HEK293 (cell line): ENCODE data around the gene INPP5D.

Experiments
- CTCF ChIA-PET: fragments of 350-600 bp; formaldehyde crosslinking; extraction: SDS; loops from one replicate; lab custom pipeline; 2021; ENCODE audit warnings: antibody characterized with exemption; lab: Yijun Ruan, JAX
- POLR2A ChIA-PET: fragments of 300-600 bp; formaldehyde crosslinking; extraction: SDS; loops from one replicate; lab custom pipeline; 2020; ENCODE audit warnings: antibody characterized with exemption, inconsistent platforms; lab: Yijun Ruan, JAX
- H3K27ac ChIP-seq: fragments of 200-500 bp; sonication (Bioruptor generic); 2 replicates; pipeline ENCODE4 v1.5.1; 2014; ENCODE audit warnings: low read depth, low read length, control low read depth, inconsistent platforms; ENCODE audit errors: extremely low read depth
- H3K36me3 ChIP-seq, 2 experiments: fragments of 200-500 bp in 1 of 2; sonication (Bioruptor generic) in 1 of 2; 1 replicate in 1 of 2; 2 replicates in 1 of 2; pipeline ENCODE4 v1.5.1; 2014 to 2017; ENCODE audit warnings: inconsistent platforms in 2 of 2, low read length in 2 of 2; ENCODE audit not compliant: control insufficient read depth in 2 of 2, insufficient read depth in 1 of 2
- H3K4me1 ChIP-seq: fragments of 200-500 bp; sonication (Bioruptor generic); 2 replicates; pipeline ENCODE4 v1.5.1; 2014; ENCODE audit warnings: mild to moderate bottlenecking, low read length, inconsistent platforms; ENCODE audit not compliant: control insufficient read depth, insufficient read depth
- H3K4me3 ChIP-seq: 2 replicates; pipeline ENCODE4 v1.5.1; 2011; ENCODE audit warnings: low read depth, mild to moderate bottlenecking, control low read depth, low read length, moderate library complexity
- H3K9me3 ChIP-seq: fragments of 200-500 bp; sonication (Bioruptor generic); 2 replicates; pipeline ENCODE4 v1.5.1; 2014; ENCODE audit warnings: low read depth, low read length, inconsistent platforms; ENCODE audit not compliant: control insufficient read depth, insufficient read depth
- KLF1 ChIP-seq: fragments of 450-650 bp; formaldehyde crosslinking; IDR thresholded peaks from 2 replicates; pipeline ENCODE4 v1.5.1; 2016; ENCODE audit warnings: missing biosample characterization, missing genetic modification characterization
- MZF1 ChIP-seq: fragments of 450-650 bp; formaldehyde crosslinking; IDR thresholded peaks from 2 replicates; pipeline ENCODE4 v1.5.1; 2017; ENCODE audit warnings: missing biosample characterization, missing genetic modification characterization, borderline replicate concordance
- PBX3 ChIP-seq: sonication (generic); formaldehyde crosslinking; IDR thresholded peaks from 2 replicates; pipeline ENCODE4 v1.8.1; 2022; ENCODE audit warnings: mild to moderate bottlenecking, moderate library complexity, missing genetic modification reagents
- WT1 ChIP-seq: fragments of 450-650 bp; formaldehyde crosslinking; IDR thresholded peaks from 2 replicates; pipeline ENCODE4 v1.5.1; 2016; ENCODE audit warnings: missing biosample characterization, missing genetic modification characterization
- ZBTB1 ChIP-seq: fragments of 450-650 bp; formaldehyde crosslinking; IDR thresholded peaks from 2 replicates; pipeline ENCODE4 v1.5.1; 2016; ENCODE audit warnings: missing biosample characterization, missing genetic modification characterization
- ZNF133 ChIP-seq: fragments of 450-650 bp; formaldehyde crosslinking; IDR thresholded peaks from 2 replicates; pipeline ENCODE4 v1.5.1; 2016; ENCODE audit warnings: missing biosample characterization, missing genetic modification characterization
- ZNF157 ChIP-seq: fragments of 450-650 bp; formaldehyde crosslinking; IDR thresholded peaks from 2 replicates; pipeline ENCODE4 v1.5.1; 2016; ENCODE audit warnings: missing biosample characterization, missing genetic modification characterization
- ZNF214 ChIP-seq: fragments of 450-650 bp; formaldehyde crosslinking; IDR thresholded peaks from 2 replicates; pipeline ENCODE4 v1.5.1; 2017; ENCODE audit warnings: missing biosample characterization, mild to moderate bottlenecking, missing genetic modification characterization, borderline replicate concordance
- ZNF24 ChIP-seq: fragments of 450-650 bp; formaldehyde crosslinking; IDR thresholded peaks from 2 replicates; pipeline ENCODE4 v1.5.1; 2016; ENCODE audit warnings: missing biosample characterization, missing genetic modification characterization
- ZNF391 ChIP-seq: fragments of 450-650 bp; formaldehyde crosslinking; IDR thresholded peaks from 2 replicates; pipeline ENCODE4 v1.5.1; 2016; ENCODE audit warnings: low read depth, missing biosample characterization, missing genetic modification characterization, borderline replicate concordance
- ZNF449 ChIP-seq: fragments of 450-650 bp; formaldehyde crosslinking; IDR thresholded peaks from 2 replicates; pipeline ENCODE4 v1.5.1; 2017; ENCODE audit warnings: missing biosample characterization, mild to moderate bottlenecking, missing genetic modification characterization, moderate library complexity
- ZNF510 ChIP-seq: fragments of 450-650 bp; formaldehyde crosslinking; IDR thresholded peaks from 2 replicates; pipeline ENCODE4 v1.5.1; 2018; ENCODE audit warnings: mild to moderate bottlenecking, missing genetic modification characterization, missing biosample characterization; ENCODE audit not compliant: insufficient replicate concordance
- ZNF596 ChIP-seq: fragments of 450-650 bp; IDR thresholded peaks from 2 replicates; pipeline ENCODE4 v1.5.0; 2018; ENCODE audit warnings: missing biosample characterization, mild to moderate bottlenecking, missing genetic modification characterization, moderate library complexity
- ZNF664 ChIP-seq: fragments of 450-650 bp; formaldehyde crosslinking; IDR thresholded peaks from 2 replicates; pipeline ENCODE4 v1.5.1; 2016; ENCODE audit warnings: missing biosample characterization, missing genetic modification characterization
- ZNF701 ChIP-seq: fragments of 450-650 bp; formaldehyde crosslinking; IDR thresholded peaks from 2 replicates; pipeline ENCODE4 v1.5.1; 2016; ENCODE audit warnings: missing biosample characterization, missing genetic modification characterization
- ZNF707 ChIP-seq: fragments of 450-650 bp; formaldehyde crosslinking; IDR thresholded peaks from 2 replicates; pipeline ENCODE4 v1.5.1; 2016; ENCODE audit warnings: missing biosample characterization, missing genetic modification characterization
- ZNF785 ChIP-seq: fragments of 450-650 bp; formaldehyde crosslinking; IDR thresholded peaks from 2 replicates; pipeline ENCODE4 v1.5.1; 2016; ENCODE audit warnings: missing biosample characterization, missing genetic modification characterization
- ZNF792 ChIP-seq: fragments of 450-650 bp; formaldehyde crosslinking; IDR thresholded peaks from 2 replicates; pipeline ENCODE4 v1.5.1; 2016; ENCODE audit warnings: missing biosample characterization, missing genetic modification characterization
- TF ChIP-seq, protein P1 (sequence below): fragments of 450-650 bp; formaldehyde crosslinking; IDR thresholded peaks from 2 replicates; pipeline ENCODE4 v1.5.1; 2016; ENCODE audit warnings: missing biosample characterization, missing genetic modification characterization
- TF ChIP-seq, protein P2 (sequence below): fragments of 450-650 bp; formaldehyde crosslinking; IDR thresholded peaks from 2 replicates; pipeline ENCODE4 v1.5.1; 2016; ENCODE audit warnings: missing biosample characterization, missing genetic modification characterization

INPP5D gene

GRCh38 chr2:233217892-233218377 is 157.8 kb downstream of the INPP5D start:
- CTCF ChIA-PET = interaction anchor here (0.5 kb wide), 1 partner anchor 88 kb away, joined by 3 read pairs; no protein-coding TSS in a partner anchor
- no peaks in the 10 kb centered on the region for H3K9me3 ChIP-seq
- no peak overlapping the region for H3K27ac ChIP-seq
- no peaks in the 10 kb centered on the region for H3K4me1 ChIP-seq
- POLR2A ChIA-PET = no interaction called here
- no peaks in the 10 kb centered on the region for H3K36me3 ChIP-seq
- TF ChIP-seq, protein P1, sequence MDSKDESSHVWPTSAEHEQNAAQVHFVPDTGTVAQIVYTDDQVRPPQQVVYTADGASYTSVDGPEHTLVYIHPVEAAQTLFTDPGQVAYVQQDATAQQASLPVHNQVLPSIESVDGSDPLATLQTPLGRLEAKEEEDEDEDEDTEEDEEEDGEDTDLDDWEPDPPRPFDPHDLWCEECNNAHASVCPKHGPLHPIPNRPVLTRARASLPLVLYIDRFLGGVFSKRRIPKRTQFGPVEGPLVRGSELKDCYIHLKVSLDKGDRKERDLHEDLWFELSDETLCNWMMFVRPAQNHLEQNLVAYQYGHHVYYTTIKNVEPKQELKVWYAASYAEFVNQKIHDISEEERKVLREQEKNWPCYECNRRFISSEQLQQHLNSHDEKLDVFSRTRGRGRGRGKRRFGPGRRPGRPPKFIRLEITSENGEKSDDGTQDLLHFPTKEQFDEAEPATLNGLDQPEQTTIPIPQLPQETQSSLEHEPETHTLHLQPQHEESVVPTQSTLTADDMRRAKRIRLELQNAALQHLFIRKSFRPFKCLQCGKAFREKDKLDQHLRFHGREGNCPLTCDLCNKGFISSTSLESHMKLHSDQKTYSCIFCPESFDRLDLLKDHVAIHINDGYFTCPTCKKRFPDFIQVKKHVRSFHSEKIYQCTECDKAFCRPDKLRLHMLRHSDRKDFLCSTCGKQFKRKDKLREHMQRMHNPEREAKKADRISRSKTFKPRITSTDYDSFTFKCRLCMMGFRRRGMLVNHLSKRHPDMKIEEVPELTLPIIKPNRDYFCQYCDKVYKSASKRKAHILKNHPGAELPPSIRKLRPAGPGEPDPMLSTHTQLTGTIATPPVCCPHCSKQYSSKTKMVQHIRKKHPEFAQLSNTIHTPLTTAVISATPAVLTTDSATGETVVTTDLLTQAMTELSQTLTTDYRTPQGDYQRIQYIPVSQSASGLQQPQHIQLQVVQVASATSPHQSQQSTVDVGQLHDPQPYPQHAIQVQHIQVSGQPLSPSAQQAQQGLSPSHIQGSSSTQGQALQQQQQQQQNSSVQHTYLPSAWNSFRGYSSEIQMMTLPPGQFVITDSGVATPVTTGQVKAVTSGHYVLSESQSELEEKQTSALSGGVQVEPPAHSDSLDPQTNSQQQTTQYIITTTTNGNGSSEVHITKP (tag by site-specific recombination) = peak; percentile 37; the same call in 1 of the 2 replicates
- TF ChIP-seq ZNF792 = no peak
- TF ChIP-seq ZNF24 (tag by site-specific recombination) = no peak
- H3K4me3 ChIP-seq = no peak overlapping the region

- POLR2A ChIA-PET = no interaction called here
- TF ChIP-seq ZBTB1 (no peak), ZNF133 (tag by site-specific recombination) (no peak)
These were observed 158.7 kb downstream of the INPP5D start for GRCh38 chr2:233218836-233219235.

GRCh38 chr2:233219848-233220247 is 159.7 kb downstream of the INPP5D start:
- ChIA-PET CTCF (no interaction called here), POLR2A (no interaction called here)
- TF ChIP-seq, protein P2, sequence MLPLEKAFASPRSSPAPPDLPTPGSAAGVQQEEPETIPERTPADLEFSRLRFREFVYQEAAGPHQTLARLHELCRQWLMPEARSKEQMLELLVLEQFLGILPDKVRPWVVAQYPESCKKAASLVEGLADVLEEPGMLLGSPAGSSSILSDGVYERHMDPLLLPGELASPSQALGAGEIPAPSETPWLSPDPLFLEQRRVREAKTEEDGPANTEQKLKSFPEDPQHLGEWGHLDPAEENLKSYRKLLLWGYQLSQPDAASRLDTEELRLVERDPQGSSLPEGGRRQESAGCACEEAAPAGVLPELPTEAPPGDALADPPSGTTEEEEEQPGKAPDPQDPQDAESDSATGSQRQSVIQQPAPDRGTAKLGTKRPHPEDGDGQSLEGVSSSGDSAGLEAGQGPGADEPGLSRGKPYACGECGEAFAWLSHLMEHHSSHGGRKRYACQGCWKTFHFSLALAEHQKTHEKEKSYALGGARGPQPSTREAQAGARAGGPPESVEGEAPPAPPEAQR = no peak
- Histone ChIP-seq H3K27ac (no peak overlapping the region), H3K9me3 (no peaks in the 10 kb centered on the region), H3K4me1 (no peaks in the 10 kb centered on the region), H3K4me3 (no peak overlapping the region), H3K36me3 (no peaks in the 10 kb centered on the region)

More at GRCh38 chr2:233218836-233219235, 158.7 kb downstream of the INPP5D start:
- Histone ChIP-seq H3K9me3 (no peaks in the 10 kb centered on the region), H3K4me1 (no peaks in the 10 kb centered on the region), H3K36me3 (no peaks in the 10 kb centered on the region), H3K27ac (no peak overlapping the region), H3K4me3 (no peak overlapping the region)
- CTCF ChIA-PET = interaction anchor here (0.6 to 1.0 kb wide), 3 partner anchors 9 to 95 kb away, joined by 3 to 4 read pairs (median 3); no protein-coding TSS in a partner anchor

DNA sequence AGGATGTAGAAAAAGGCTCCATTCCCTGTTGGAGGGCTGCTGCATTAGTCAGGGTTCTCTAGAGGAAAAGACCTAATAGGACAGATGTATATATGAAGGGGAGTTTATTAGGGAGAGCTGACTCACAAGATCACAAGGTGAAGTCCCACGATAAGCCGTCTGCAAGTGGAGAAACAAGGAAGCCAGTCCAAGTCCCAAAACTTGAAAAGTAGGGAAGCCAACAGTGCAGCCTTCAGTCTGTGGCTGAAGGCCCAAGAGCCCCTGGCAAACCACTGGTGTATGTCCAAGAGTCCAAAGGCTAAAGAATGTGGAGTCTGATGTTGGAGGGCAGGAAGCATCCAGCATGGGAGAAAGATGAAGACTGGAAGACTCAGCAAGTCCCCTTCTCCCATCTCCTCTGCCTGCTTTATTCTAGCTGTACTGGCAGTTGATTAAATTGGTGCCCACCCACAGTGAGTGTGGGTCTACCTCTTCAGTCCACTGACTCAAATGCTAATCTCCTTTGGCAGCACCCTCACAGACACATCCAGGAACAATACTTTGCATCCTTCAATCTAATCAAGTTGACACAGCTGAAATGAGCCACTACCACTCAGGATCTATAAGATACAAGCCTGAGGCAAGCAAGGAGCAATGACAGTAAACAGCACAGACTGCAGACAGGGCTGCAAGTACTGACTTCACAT is 161.4 kb downstream of the INPP5D start:
- no peaks in the 10 kb centered on the region for H3K36me3 ChIP-seq
- ChIA-PET POLR2A (interaction anchor here (0.6 kb wide), 1 partner anchor 8 kb away, joined by 3 read pairs; no protein-coding TSS in a partner anchor), CTCF (no interaction called here)
- H3K27ac ChIP-seq = no peak overlapping the region
- H3K4me1 ChIP-seq = no peaks in the 10 kb centered on the region
- H3K9me3 ChIP-seq = no peaks in the 10 kb centered on the region
- H3K4me3 ChIP-seq = no peak overlapping the region
- no peak for TF ChIP-seq PBX3 (CRISPR knock-in tag)
- TF ChIP-seq ZNF707 (tag by site-specific recombination) = no peak
- no peak for TF ChIP-seq ZNF785 (tag by site-specific recombination)
- TF ChIP-seq WT1 (tag by site-specific recombination) = no peak
- no peak for TF ChIP-seq ZNF510 (tag by site-specific recombination)
- TF ChIP-seq ZNF664 = no peak
- TF ChIP-seq MZF1 = no peak
- TF ChIP-seq ZNF449 (tag by site-specific recombination) = no peak
- no peak for TF ChIP-seq ZNF214
- no peak for TF ChIP-seq ZNF596 (tag by site-specific recombination)
- TF ChIP-seq ZNF157 (tag by site-specific recombination) = no peak
- TF ChIP-seq ZNF701 (tag by site-specific recombination) = no peak
- no peak for TF ChIP-seq ZNF391 (tag by site-specific recombination)
- TF ChIP-seq KLF1 (tag by site-specific recombination) = no peak
